HG03457 (cell line): ENCODE measurements around the gene PLCD1.
"Not testable (repeated sequence)": the region's sequence is repeated elsewhere in the genome, so short reads cannot be mapped to it uniquely, and the experiment has no call there.

Source experiments
- ATAC-seq: cut with Tn5 transposase; IDR thresholded peaks from one replicate; pipeline ENCODE4 v1.9.1; 2021; ENCODE audit warnings: moderate number of reproducible peaks; ENCODE audit not compliant: unreplicated experiment

The PLCD1 gene

GRCh38 chr3:38038447-38038911 lies 9.0 kb upstream of the PLCD1 start:
- ATAC-seq = no peak

GRCh38 chr3:38036906-38037305 lies 7.5 kb upstream of the PLCD1 start:
- ATAC-seq = no peak

- no peak for ATAC-seq
These were observed 6.8 kb upstream of the PLCD1 start for GRCh38 chr3:38036286-38036685.

GRCh38 chr3:38034335-38034734 lies 4.9 kb upstream of the PLCD1 start:
- ATAC-seq = not testable (repeated sequence)

- not testable (repeated sequence) for ATAC-seq
These were observed 4.1 kb upstream of the PLCD1 start for GRCh38 chr3:38033586-38033985.

GRCh38 chr3:38032328-38032865 lies 3.0 kb upstream of the PLCD1 start:
- no peak for ATAC-seq

GRCh38 chr3:38031022-38031994 lies 1.9 kb upstream of the PLCD1 start:
- ATAC-seq = no peak

GRCh38 chr3:38030126-38031021 lies 932 bp upstream of the PLCD1 start:
- no peak for ATAC-seq

- ATAC-seq = no peak
These were observed 651 bp downstream of the PLCD1 start for GRCh38 chr3:38028621-38029361.

- ATAC-seq = no peak
These were observed 1.7 kb downstream of the PLCD1 start for GRCh38 chr3:38027466-38028465.

GRCh38 chr3:38026856-38027255 lies 2.6 kb downstream of the PLCD1 start:
- ATAC-seq = no peak

GRCh38 chr3:38022896-38023709 lies 6.3 kb downstream of the PLCD1 start:
- ATAC-seq = no peak

GRCh38 chr3:38022301-38022700 lies 7.1 kb downstream of the PLCD1 start:
- ATAC-seq = no peak

- no peak for ATAC-seq
These were observed 8.2 kb downstream of the PLCD1 start for GRCh38 chr3:38021196-38021595.

GRCh38 chr3:38020342-38020726 lies 9.1 kb downstream of the PLCD1 start:
- no peak for ATAC-seq

GRCh38 chr3:38019658-38020341 lies 9.6 kb downstream of the PLCD1 start:
- ATAC-seq = no peak

- no peak for ATAC-seq
These were observed 10.9 kb downstream of the PLCD1 start for GRCh38 chr3:38018296-38019266.
